ENCODE results near the gene DNAJB11. TPM values are rescaled to one million over a fixed set of nuclear protein-coding genes. Genes with fewer than 3 reads are reported as not detected.
"Not testable (repeated sequence)": the region's sequence is repeated elsewhere in the genome, so short reads cannot be mapped to it uniquely, and the experiment has no call there.

DNAJB11 gene

GRCh38 chr3:186625600-186626042, 55.1 kb downstream of the DNAJB11 start:
- no peak overlapping the region for H3K9ac ChIP-seq (ENCODE audit: low read depth, low read length)
- no peak overlapping the region for H3K4me2 ChIP-seq (ENCODE audit: low read length)
- no peaks in the 10 kb centered on the region for H3K9me3 ChIP-seq (replicated peaks; ENCODE audit: low read length)
- H3K27me3 ChIP-seq (ENCODE audit: control insufficient read depth, insufficient read depth, low read length) = peaks cover 15% of the 10 kb centered on the region
- no peaks in the 10 kb centered on the region for H3K36me3 ChIP-seq (ENCODE audit: insufficient read depth, low read length)
- H3K4me3 ChIP-seq (ENCODE audit: low read length) = no peak overlapping the region
- no peaks in the 10 kb centered on the region for H3K4me1 ChIP-seq (ENCODE audit: control insufficient read depth, insufficient read depth, low read length)

GRCh38 chr3:186626254-186626847, 55.8 kb downstream of the DNAJB11 start:
- H3K36me3 ChIP-seq (ENCODE audit: insufficient read depth, low read length) = no peaks in the 10 kb centered on the region
- no peaks in the 10 kb centered on the region for H3K9me3 ChIP-seq (replicated peaks; ENCODE audit: low read length)
- H3K4me1 ChIP-seq (ENCODE audit: control insufficient read depth, insufficient read depth, low read length) = no peaks in the 10 kb centered on the region
- H3K27me3 ChIP-seq (ENCODE audit: control insufficient read depth, insufficient read depth, low read length) = peaks cover 15% of the 10 kb centered on the region
- H3K9ac ChIP-seq (ENCODE audit: low read depth, low read length) = no peak overlapping the region
- no peak overlapping the region for H3K4me3 ChIP-seq (ENCODE audit: low read length)
- no peak overlapping the region for H3K4me2 ChIP-seq (ENCODE audit: low read length)

GRCh38 chr3:186627852-186628414, 57.4 kb downstream of the DNAJB11 start:
- no peaks in the 10 kb centered on the region for H3K36me3 ChIP-seq (ENCODE audit: insufficient read depth, low read length)
- no peak overlapping the region for H3K4me3 ChIP-seq (ENCODE audit: low read length)
- H3K4me2 ChIP-seq (ENCODE audit: low read length) = no peak overlapping the region

GRCh38 chr3:186628756-186629155, 58.2 kb downstream of the DNAJB11 start:
- H3K9ac ChIP-seq (ENCODE audit: low read depth, low read length) = no peak overlapping the region
- H3K4me2 ChIP-seq (ENCODE audit: low read length) = no peak overlapping the region
- H3K9me3 ChIP-seq (replicated peaks; ENCODE audit: low read length) = no peaks in the 10 kb centered on the region
- H3K4me3 ChIP-seq (ENCODE audit: low read length) = no peak overlapping the region
- no peaks in the 10 kb centered on the region for H3K36me3 ChIP-seq (ENCODE audit: insufficient read depth, low read length)
- no peaks in the 10 kb centered on the region for H3K4me1 ChIP-seq (ENCODE audit: control insufficient read depth, insufficient read depth, low read length)
- peaks cover 10% of the 10 kb centered on the region for H3K27me3 ChIP-seq (ENCODE audit: control insufficient read depth, insufficient read depth, low read length)

More at GRCh38 chr3:186627852-186628414, 57.4 kb downstream of the DNAJB11 start:
- Histone ChIP-seq H3K9me3 (replicated peaks; ENCODE audit: low read length) (no peaks in the 10 kb centered on the region), H3K4me1 (ENCODE audit: control insufficient read depth, insufficient read depth, low read length) (no peaks in the 10 kb centered on the region), H3K9ac (ENCODE audit: low read depth, low read length) (no peak overlapping the region), H3K27me3 (ENCODE audit: control insufficient read depth, insufficient read depth, low read length) (peaks cover 13% of the 10 kb centered on the region)

- no peak overlapping the region for H3K4me3 ChIP-seq (ENCODE audit: low read length)
These were observed 60.6 kb downstream of the DNAJB11 start for GRCh38 chr3:186630950-186631641.

GRCh38 chr3:186633481-186633880, 63.0 kb downstream of the DNAJB11 start:
- peaks cover 16% of the 10 kb centered on the region for H3K27me3 ChIP-seq (ENCODE audit: control insufficient read depth, insufficient read depth, low read length)
- no peaks in the 10 kb centered on the region for H3K9me3 ChIP-seq (replicated peaks; ENCODE audit: low read length)
- H3K36me3 ChIP-seq (ENCODE audit: insufficient read depth, low read length) = no peaks in the 10 kb centered on the region
- no peak overlapping the region for H3K9ac ChIP-seq (ENCODE audit: low read depth, low read length)
- H3K4me3 ChIP-seq (ENCODE audit: low read length) = no peak overlapping the region
- no peak overlapping the region for H3K4me2 ChIP-seq (ENCODE audit: low read length)
- H3K4me1 ChIP-seq (ENCODE audit: control insufficient read depth, insufficient read depth, low read length) = no peaks in the 10 kb centered on the region

More at GRCh38 chr3:186630950-186631641, 60.6 kb downstream of the DNAJB11 start:
- Histone ChIP-seq H3K27me3 (ENCODE audit: control insufficient read depth, insufficient read depth, low read length) (peaks cover 13% of the 10 kb centered on the region), H3K4me1 (ENCODE audit: control insufficient read depth, insufficient read depth, low read length) (no peaks in the 10 kb centered on the region), H3K9ac (ENCODE audit: low read depth, low read length) (no peak overlapping the region), H3K9me3 (replicated peaks; ENCODE audit: low read length) (no peaks in the 10 kb centered on the region), H3K4me2 (ENCODE audit: low read length) (no peak overlapping the region), H3K36me3 (ENCODE audit: insufficient read depth, low read length) (no peaks in the 10 kb centered on the region)

- H3K9me3 ChIP-seq (replicated peaks; ENCODE audit: low read length); H3K36me3 ChIP-seq (ENCODE audit: insufficient read depth, low read length); H3K4me1 ChIP-seq (ENCODE audit: control insufficient read depth, insufficient read depth, low read length); H3K4me3 ChIP-seq (ENCODE audit: low read length); H3K9ac ChIP-seq (ENCODE audit: low read depth, low read length); H3K4me2 ChIP-seq (ENCODE audit: low read length): not testable (repeated sequence)
- peaks cover 19% of the 10 kb centered on the region for H3K27me3 ChIP-seq (ENCODE audit: control insufficient read depth, insufficient read depth, low read length)
These were observed 63.7 kb downstream of the DNAJB11 start for GRCh38 chr3:186634207-186634606.

Small RNAs within 50 kb of the gene (small RNA-seq; reads per million reads assigned to genes)
- not detected for gene RF00017
